HepG2 (cell line): ENCODE measurements around the gene TRMT112. TPM values are rescaled to one million over a fixed set of nuclear protein-coding genes. Genes with fewer than 3 reads are reported as not detected.

Experiments
- ADNP ChIP-seq: sonication (generic); formaldehyde crosslinking; IDR thresholded peaks from 2 replicates; pipeline ENCODE4 v1.4.0; 2020; ENCODE audit warnings: missing genetic modification reagents
- CBFB ChIP-seq: sonication (generic); formaldehyde crosslinking; IDR thresholded peaks from 2 replicates; pipeline ENCODE4 v1.4.0; 2020; ENCODE audit warnings: missing genetic modification reagents
- CHD2 ChIP-seq: IDR thresholded peaks from 2 replicates; pipeline ENCODE4 v1.6.1; 2011; ENCODE audit warnings: low read depth, low read length, improper control_type of control experiment
- FIP1L1 ChIP-seq: fragments of 200-400 bp; formaldehyde crosslinking; IDR thresholded peaks from 2 replicates; pipeline ENCODE4 v1.6.1; 2018; ENCODE audit warnings: low read depth, mild to moderate bottlenecking, low read length, moderate library complexity, borderline replicate concordance; ENCODE audit not compliant: insufficient read depth
- HMG20A ChIP-seq: IDR thresholded peaks from 2 replicates; pipeline ENCODE4 v1.6.1; 2016; ENCODE audit warnings: borderline replicate concordance
- HNRNPL ChIP-seq: fragments of 200-400 bp; formaldehyde crosslinking; IDR thresholded peaks from 2 replicates; pipeline ENCODE4 v1.6.1; 2017; ENCODE audit warnings: mild to moderate bottlenecking, low read depth, low read length
- MBD4 ChIP-seq: IDR thresholded peaks from 2 replicates; pipeline ENCODE4 v1.6.1; 2012; ENCODE audit warnings: low read length, inconsistent platforms, borderline replicate concordance
- MXD1 ChIP-seq: sonication (generic); formaldehyde crosslinking; IDR thresholded peaks from 2 replicates; pipeline ENCODE4 v1.4.0; 2020; ENCODE audit warnings: mild to moderate bottlenecking, missing genetic modification reagents
- NFAT5 ChIP-seq: sonication (generic); formaldehyde crosslinking; IDR thresholded peaks from 2 replicates; pipeline ENCODE4 v1.4.0; 2020; ENCODE audit warnings: missing genetic modification reagents
- SETDB1 ChIP-seq: sonication (generic); formaldehyde crosslinking; IDR thresholded peaks from 2 replicates; pipeline ENCODE4 v1.5.1; 2020; ENCODE audit warnings: missing genetic modification reagents, mild to moderate bottlenecking, borderline replicate concordance
- TMF1 ChIP-seq: sonication (generic); formaldehyde crosslinking; IDR thresholded peaks from 2 replicates; pipeline ENCODE4 v1.8.1; 2022; ENCODE audit warnings: low read depth, missing genetic modification reagents
- ZFP36L2 ChIP-seq: sonication (generic); formaldehyde crosslinking; IDR thresholded peaks from 2 replicates; pipeline ENCODE4 v1.4.0; 2020; ENCODE audit warnings: missing genetic modification reagents
- ZNF382 ChIP-seq: sonication (generic); formaldehyde crosslinking; IDR thresholded peaks from 2 replicates; pipeline ENCODE4 v1.5.0; 2020; ENCODE audit warnings: missing genetic modification reagents, mild to moderate bottlenecking, borderline replicate concordance
- ZNF446 ChIP-seq: sonication (generic); formaldehyde crosslinking; IDR thresholded peaks from 2 replicates; pipeline ENCODE4 v1.5.0; 2020; ENCODE audit warnings: mild to moderate bottlenecking, missing genetic modification reagents
- ZNF496 ChIP-seq: sonication (generic); formaldehyde crosslinking; IDR thresholded peaks from 2 replicates; pipeline ENCODE4 v1.8.1; 2023; ENCODE audit warnings: mild to moderate bottlenecking, moderate library complexity, missing genetic modification reagents; ENCODE audit not compliant: insufficient replicate concordance
- ZNF549 ChIP-seq: sonication (generic); formaldehyde crosslinking; IDR thresholded peaks from 2 replicates; pipeline ENCODE4 v1.5.0; 2020; ENCODE audit warnings: missing genetic modification reagents
- ZNF558 ChIP-seq: sonication (generic); formaldehyde crosslinking; IDR thresholded peaks from 2 replicates; pipeline ENCODE4 v1.9.0; 2022; ENCODE audit warnings: mild to moderate bottlenecking, missing genetic modification reagents, borderline replicate concordance
- ZNF563 ChIP-seq: sonication (generic); formaldehyde crosslinking; IDR thresholded peaks from 2 replicates; pipeline ENCODE4 v1.8.0; 2022; ENCODE audit warnings: mild to moderate bottlenecking, moderate library complexity, missing genetic modification reagents
- ZNF782 ChIP-seq: sonication (generic); formaldehyde crosslinking; IDR thresholded peaks from 2 replicates; pipeline ENCODE4 v1.4.0; 2020; ENCODE audit warnings: missing genetic modification reagents, mild to moderate bottlenecking, borderline replicate concordance
- ZNF83 ChIP-seq: sonication (generic); formaldehyde crosslinking; IDR thresholded peaks from 2 replicates; pipeline ENCODE4 v1.4.0; 2020; ENCODE audit warnings: missing genetic modification reagents, mild to moderate bottlenecking, borderline replicate concordance
- polyA plus RNA-seq, 8 experiments: library from polyadenylated mRNA; depleted of rRNA in 3 of 8; stranded (reverse) in 7 of 8; unstranded in 1 of 8; fragments of >200 nt; fragmentation: Illumina TruSeq in 4 of 8; extraction: Trizol in 4 of 8; gene quantifications; 2 replicates each; pipeline versions ENCODE4 v1.2.1 to v1.2.3, GENCODE V29; 2011 to 2016; ENCODE audit warnings: low read depth in 4 of 8, missing spikeins in 1 of 8, mixed read lengths in 1 of 8; ENCODE audit not compliant: insufficient read depth in 1 of 8
- total RNA-seq, 5 experiments: library from RNA; depleted of rRNA; stranded (reverse); fragments of >200 nt; fragmentation: Illumina TruSeq; extraction: Trizol; gene quantifications; 2 replicates each; pipeline ENCODE4 v1.2.3, GENCODE V29; 2016; ENCODE audit warnings: low read depth in 1 of 5
- TF ChIP-seq, protein P1 (sequence below): sonication (generic); formaldehyde crosslinking; IDR thresholded peaks from 2 replicates; pipeline ENCODE4 v1.8.1; 2023; ENCODE audit warnings: mild to moderate bottlenecking, moderate library complexity, missing genetic modification reagents
- TF ChIP-seq, protein P2 (sequence below): sonication (generic); formaldehyde crosslinking; IDR thresholded peaks from 2 replicates; pipeline ENCODE4 v1.5.0; 2020; ENCODE audit warnings: missing genetic modification reagents

Gene TRMT112
- total and polyA plus RNA-seq, 2 of the 13 experiments (the other 11 are each of a cell fraction or from before 2014, with no cell fraction given) = 186 to 409 TPM

DNA sequence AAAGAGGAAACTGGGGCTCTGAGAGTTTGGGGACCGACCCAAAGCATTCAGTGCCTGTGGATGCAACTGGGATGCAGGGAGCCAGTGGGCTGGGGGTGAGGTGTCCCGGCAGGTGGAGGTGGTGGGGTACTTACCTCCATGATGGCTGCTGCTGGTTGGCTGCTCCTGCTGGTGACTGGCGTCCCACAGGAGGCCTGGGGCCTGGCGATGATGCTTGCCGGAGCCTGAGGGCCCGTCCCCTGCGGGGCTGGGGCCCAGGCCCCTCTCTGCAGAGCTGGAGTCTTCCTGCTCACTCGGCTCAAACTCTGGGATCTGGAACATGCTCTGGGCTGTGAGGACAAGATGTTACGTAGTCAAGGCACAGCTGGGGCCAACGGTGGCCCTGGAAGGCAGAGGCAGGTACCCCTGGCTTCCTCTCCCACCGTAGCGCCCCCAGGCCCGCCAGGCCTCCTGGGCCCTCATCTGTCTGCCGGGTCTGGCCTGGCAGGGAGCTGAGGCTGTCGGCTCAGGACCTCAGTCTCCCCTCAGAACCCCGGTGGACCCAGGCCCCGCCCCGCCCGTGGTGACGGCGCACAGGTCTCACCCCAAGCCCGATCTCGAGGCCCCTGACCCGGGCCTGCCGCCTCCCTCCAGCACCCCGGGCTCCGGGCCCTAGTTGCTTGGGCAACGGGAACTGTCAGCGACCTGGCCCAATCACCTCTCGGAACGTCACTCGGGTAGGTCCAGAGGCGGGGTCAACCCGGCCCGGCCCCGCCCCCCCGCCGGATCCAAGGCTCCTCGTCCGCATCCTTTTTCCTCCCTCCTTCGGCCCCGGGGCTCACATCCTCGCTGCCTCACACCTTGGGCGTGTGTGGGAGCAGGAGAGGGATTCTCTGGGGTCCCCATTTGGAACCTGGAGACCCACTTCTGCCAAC is 33.1 kb downstream of the TRMT112 start, which contains the start of gene BAD (continued):
- TF ChIP-seq ZNF563 (CRISPR knock-in tag) (0 out of 2 replicates have a peak, but pooled peaks have one; percentile 43), HNRNPL (no peak), ZNF558 (CRISPR knock-in tag) (no peak; the same call in 1 of the 2 replicates), NFAT5 (CRISPR knock-in tag) (no peak), CBFB (CRISPR knock-in tag) (no peak), ADNP (CRISPR knock-in tag) (no peak), ZFP36L2 (no peak), ZNF446 (no peak), ZNF382 (no peak), ZNF83 (CRISPR knock-in tag) (no peak), HMG20A (CRISPR knock-in tag) (no peak), ZNF782 (CRISPR knock-in tag) (no peak), ZNF496 (CRISPR knock-in tag) (no peak), CHD2 (no peak), SETDB1 (CRISPR knock-in tag) (no peak), FIP1L1 (no peak), ZNF549 (CRISPR knock-in tag) (no peak), MXD1 (no peak; the same call in 1 of the 2 replicates), TMF1 (CRISPR knock-in tag) (no peak), MBD4 (no peak)
- TF ChIP-seq, protein P1, sequence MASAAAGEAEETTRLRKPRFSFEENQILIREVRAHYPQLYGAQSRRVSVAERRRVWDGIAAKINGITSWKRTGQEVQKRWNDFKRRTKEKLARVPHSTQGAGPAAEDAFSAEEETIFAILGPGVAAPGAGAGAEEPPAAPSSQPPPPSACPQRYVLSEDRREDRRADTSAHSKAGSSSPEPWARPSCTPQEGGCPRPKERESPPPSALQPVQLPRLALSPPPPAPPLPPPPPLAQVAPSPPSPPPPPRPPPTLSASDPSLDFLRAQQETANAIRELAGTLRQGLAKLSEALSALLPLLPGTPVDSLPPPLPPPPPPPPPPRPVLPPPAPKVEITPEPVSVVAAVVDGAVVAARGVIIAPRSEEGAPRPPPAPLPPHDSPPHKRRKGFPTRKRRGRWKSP (CRISPR knock-in tag) = peak; percentile 41; the same call in 1 of the 2 replicates
- TF ChIP-seq, protein P2, sequence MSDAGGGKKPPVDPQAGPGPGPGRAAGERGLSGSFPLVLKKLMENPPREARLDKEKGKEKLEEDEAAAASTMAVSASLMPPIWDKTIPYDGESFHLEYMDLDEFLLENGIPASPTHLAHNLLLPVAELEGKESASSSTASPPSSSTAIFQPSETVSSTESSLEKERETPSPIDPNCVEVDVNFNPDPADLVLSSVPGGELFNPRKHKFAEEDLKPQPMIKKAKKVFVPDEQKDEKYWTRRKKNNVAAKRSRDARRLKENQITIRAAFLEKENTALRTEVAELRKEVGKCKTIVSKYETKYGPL = no peak
